ENCODE results near the gene RSKR. TPM values are rescaled to one million over a fixed set of nuclear protein-coding genes. Genes with fewer than 3 reads are reported as not detected.
"Not testable (repeated sequence)": the region's sequence is repeated elsewhere in the genome, so short reads cannot be mapped to it uniquely, and the experiment has no call there.

RSKR gene
- total RNA-seq, 1 donor from 2014 or later = 26.5 TPM

GRCh38 chr17:28578246-28579195, 35.5 kb downstream of the RSKR start:
- peaks cover 9% of the 10 kb centered on the region for H3K27me3 Mint-ChIP-seq (ENCODE audit: insufficient read depth, low read depth)
- Histone ChIP-seq H3K4me3 (no peak overlapping the region), H3K79me2 (ENCODE audit: low read depth) (no peaks in the 10 kb centered on the region), H3K27ac (no peak overlapping the region), H3K4me2 (no peak overlapping the region), H3K36me3 (peaks cover 7% of the 10 kb centered on the region), H3K27me3 (peaks cover 11% of the 10 kb centered on the region), H3F3A (ENCODE audit: low read depth) (peaks cover 28% of the 10 kb centered on the region), H4K20me1 (ENCODE audit: low read depth) (peaks cover 22% of the 10 kb centered on the region), H2AFZ (replicated peaks) (no peak overlapping the region), H3K9ac (no peak overlapping the region), H3K4me1 (no peaks in the 10 kb centered on the region), H3K9me3 (ENCODE audit: low read depth) (no peaks in the 10 kb centered on the region)
- H3K27ac Mint-ChIP-seq = no peak overlapping the region
- DNase-seq (ENCODE audit: low spot score) = no peak
- H3K4me3 Mint-ChIP-seq = no peak overlapping the region
- no peak for TF ChIP-seq CTCF (IDR thresholded peaks at IDR 0.05)
- peaks cover 12% of the 10 kb centered on the region for H3K4me1 Mint-ChIP-seq
- no peaks in the 10 kb centered on the region for H3K9me3 Mint-ChIP-seq
- H3K36me3 Mint-ChIP-seq = peaks cover 23% of the 10 kb centered on the region

GRCh38 chr17:28577466-28577824, 36.5 kb downstream of the RSKR start:
- peaks cover 23% of the 10 kb centered on the region for H3K36me3 Mint-ChIP-seq
- H3K27me3 Mint-ChIP-seq (ENCODE audit: insufficient read depth, low read depth) = peaks cover 13% of the 10 kb centered on the region
- peaks cover 18% of the 10 kb centered on the region for H4K20me1 ChIP-seq (ENCODE audit: low read depth)
- H2AFZ ChIP-seq (replicated peaks) = no peak overlapping the region
- no peaks in the 10 kb centered on the region for H3K9me3 Mint-ChIP-seq
- H3K79me2 ChIP-seq (ENCODE audit: low read depth) = no peaks in the 10 kb centered on the region
- peaks cover 2% of the 10 kb centered on the region for H3K36me3 ChIP-seq
- H3K27ac ChIP-seq = no peak overlapping the region
- peaks cover 19% of the 10 kb centered on the region for H3K27me3 ChIP-seq
- H3K4me3 ChIP-seq = no peak overlapping the region
- peaks cover 14% of the 10 kb centered on the region for H3K4me1 Mint-ChIP-seq
- no peak overlapping the region for H3K27ac Mint-ChIP-seq
- no peaks in the 10 kb centered on the region for H3K4me1 ChIP-seq
- H3K9ac ChIP-seq = no peak overlapping the region
- no peak overlapping the region for H3K4me2 ChIP-seq
- TF ChIP-seq CTCF (IDR thresholded peaks at IDR 0.05) (no peak), EZH2phosphoT487 (IDR thresholded peaks at IDR 0.05) (no peak), EZH2 (IDR thresholded peaks at IDR 0.05) (no peak)
- H3K9me3 ChIP-seq (ENCODE audit: low read depth) = no peaks in the 10 kb centered on the region
- H3K4me3 Mint-ChIP-seq = peak overlapping the region; percentile 83
- no peak for DNase-seq (ENCODE audit: low spot score)
- peaks cover 29% of the 10 kb centered on the region for H3F3A ChIP-seq (ENCODE audit: low read depth)

GRCh38 chr17:28576758-28577465, 37.1 kb downstream of the RSKR start, which contains the start of gene ALDOC:
Gene ALDOC (minus strand): TSS chr17:28576895. CDS start chr17:28575532, 1,363 bp downstream.
- Histone ChIP-seq H3K27me3 (peaks cover 24% of the 10 kb centered on the region), H3K36me3 (no peaks in the 10 kb centered on the region), H3K79me2 (ENCODE audit: low read depth) (no peaks in the 10 kb centered on the region), H3F3A (ENCODE audit: low read depth) (peaks cover 34% of the 10 kb centered on the region), H4K20me1 (ENCODE audit: low read depth) (peaks cover 18% of the 10 kb centered on the region), H3K4me2 (peak within 1 kb of the TSS; percentile 56), H3K27ac (no peak within 1 kb of the TSS), H2AFZ (replicated peaks) (no peak within 1 kb of the TSS), H3K9ac (no peak within 1 kb of the TSS), H3K9me3 (ENCODE audit: low read depth) (no peaks in the 10 kb centered on the region), H3K4me3 (peak within 1 kb of the TSS; percentile 40), H3K4me1 (no peaks in the 10 kb centered on the region)
- TF ChIP-seq EZH2phosphoT487 (IDR thresholded peaks at IDR 0.05) (no peak), CTCF (IDR thresholded peaks at IDR 0.05) (no peak), EZH2 (IDR thresholded peaks at IDR 0.05) (no peak)
- Mint-ChIP-seq H3K4me3 (peak within 1 kb of the TSS; percentile 83), H3K9me3 (no peaks in the 10 kb centered on the region), H3K27ac (peak within 1 kb of the TSS; percentile 7), H3K27me3 (ENCODE audit: insufficient read depth, low read depth) (peaks cover 13% of the 10 kb centered on the region), H3K4me1 (peaks cover 18% of the 10 kb centered on the region), H3K36me3 (peaks cover 23% of the 10 kb centered on the region)
- peak; percentile 97 for DNase-seq (ENCODE audit: low spot score)

GRCh38 chr17:28576016-28576415, 38.0 kb downstream of the RSKR start:
- H3K9me3 ChIP-seq (ENCODE audit: low read depth); H3K27ac ChIP-seq; H2AFZ ChIP-seq (replicated peaks); H3K9me3 Mint-ChIP-seq; H3K4me1 ChIP-seq; DNase-seq (ENCODE audit: low spot score); H3K9ac ChIP-seq; H3K79me2 ChIP-seq (ENCODE audit: low read depth); H3K36me3 ChIP-seq: not testable (repeated sequence)
- H3K27me3 ChIP-seq = peaks cover 28% of the 10 kb centered on the region
- Mint-ChIP-seq H3K4me3 (peak overlapping the region; percentile 83), H3K27ac (peak overlapping the region; percentile 7), H3K4me1 (peaks cover 21% of the 10 kb centered on the region), H3K36me3 (peaks cover 23% of the 10 kb centered on the region), H3K27me3 (ENCODE audit: insufficient read depth, low read depth) (peaks cover 13% of the 10 kb centered on the region)
- peaks cover 38% of the 10 kb centered on the region for H3F3A ChIP-seq (ENCODE audit: low read depth)
- peaks cover 18% of the 10 kb centered on the region for H4K20me1 ChIP-seq (ENCODE audit: low read depth)
- H3K4me2 ChIP-seq = peak overlapping the region; percentile 33
- H3K4me3 ChIP-seq = peak overlapping the region; percentile 40
